GM18498 (cell line): ENCODE results near the gene SMPDL3B.
"Not testable (repeated sequence)": the region's sequence is repeated elsewhere in the genome, so short reads cannot be mapped to it uniquely, and the experiment has no call there.

Source experiments
- ATAC-seq: cut with Tn5 transposase; IDR thresholded peaks from one replicate; pipeline ENCODE4 v1.9.1; 2021; ENCODE audit warnings: mild to moderate bottlenecking, moderate library complexity; ENCODE audit not compliant: unreplicated experiment

Gene SMPDL3B

GRCh38 chr1:27967884-27968466 lies 33.2 kb downstream of the SMPDL3B start:
- ATAC-seq, result no peak

- no peak for ATAC-seq
These were observed 33.9 kb downstream of the SMPDL3B start for GRCh38 chr1:27968692-27969091.

- no peak for ATAC-seq
These were observed 35.6 kb downstream of the SMPDL3B start for GRCh38 chr1:27970401-27970800.

- no peak for ATAC-seq
These were observed 36.9 kb downstream of the SMPDL3B start for GRCh38 chr1:27971674-27972073.

- ATAC-seq, result no peak
These were observed 37.3 kb downstream of the SMPDL3B start for GRCh38 chr1:27972141-27972540.

GRCh38 chr1:27973771-27974416 lies 39.1 kb downstream of the SMPDL3B start:
- ATAC-seq, result no peak

- no peak for ATAC-seq
These were observed 39.6 kb downstream of the SMPDL3B start for GRCh38 chr1:27974417-27974781.

- no peak for ATAC-seq
These were observed 44.5 kb downstream of the SMPDL3B start for GRCh38 chr1:27979151-27979858.

GRCh38 chr1:27979859-27980201 lies 45.0 kb downstream of the SMPDL3B start:
- ATAC-seq, result no peak

- no peak for ATAC-seq
These were observed 45.5 kb downstream of the SMPDL3B start for GRCh38 chr1:27980216-27980845.

GRCh38 chr1:27981145-27981544 lies 46.3 kb downstream of the SMPDL3B start:
- no peak for ATAC-seq

GRCh38 chr1:27990920-27991537 lies 56.2 kb downstream of the SMPDL3B start:
- no peak for ATAC-seq

- ATAC-seq, result no peak
These were observed 57.5 kb downstream of the SMPDL3B start for GRCh38 chr1:27992276-27992675.

- ATAC-seq, result no peak
These were observed 58.4 kb downstream of the SMPDL3B start for GRCh38 chr1:27993241-27993640.

GRCh38 chr1:27994060-27994459 lies 59.3 kb downstream of the SMPDL3B start:
- no peak for ATAC-seq

GRCh38 chr1:27994526-27994925 lies 59.7 kb downstream of the SMPDL3B start:
- not testable (repeated sequence) for ATAC-seq

GRCh38 chr1:27999055-27999454 lies 64.3 kb downstream of the SMPDL3B start:
- no peak for ATAC-seq

- ATAC-seq, result no peak
These were observed 67.8 kb downstream of the SMPDL3B start for GRCh38 chr1:28002600-28002999.

GRCh38 chr1:28003117-28003516 lies 68.3 kb downstream of the SMPDL3B start:
- ATAC-seq, result not testable (repeated sequence)
